Mesenchymal stem cell (in vitro differentiated cells and primary cell): ENCODE data around the gene KCNH3.
A peak's percentile ranks its signal among the peaks of the same experiment; 100 is the strongest.

Experiments
- DNase-seq: peaks from one replicate; pipeline ENCODE4 v3.0.0-alpha.2; 2013
- H2AFZ ChIP-seq: one replicate; pipeline ENCODE4 v1.6.1; 2013; ENCODE audit warnings: low read depth, mild to moderate bottlenecking, control low read depth, inconsistent platforms, low read length, moderate library complexity
- H2AK5ac ChIP-seq: 2 replicates; pipeline ENCODE4 v1.6.1; 2013; ENCODE audit warnings: low read length, moderate library complexity, mild to moderate bottlenecking, inconsistent platforms; ENCODE audit not compliant: severe bottlenecking
- H2BK120ac ChIP-seq: one replicate; pipeline ENCODE4 v1.6.1; 2013; ENCODE audit warnings: low read depth, mild to moderate bottlenecking, inconsistent platforms, low read length, moderate library complexity
- H2BK12ac ChIP-seq, 2 experiments: one replicate each; pipeline ENCODE4 v1.6.1; 2013; ENCODE audit warnings: inconsistent platforms in 2 of 2, low read length in 2 of 2, mild to moderate bottlenecking in 2 of 2, moderate library complexity in 2 of 2, control low read depth in 1 of 2
- H2BK15ac ChIP-seq: one replicate; pipeline ENCODE4 v1.6.1; 2013; ENCODE audit warnings: mild to moderate bottlenecking, low read depth, inconsistent platforms; ENCODE audit not compliant: poor library complexity, severe bottlenecking
- H2BK5ac ChIP-seq: 2 replicates; pipeline ENCODE4 v1.6.1; 2013; ENCODE audit warnings: low read depth, mild to moderate bottlenecking, low read length, control low read depth, inconsistent platforms; ENCODE audit not compliant: poor library complexity, severe bottlenecking
- H3K14ac ChIP-seq, 2 experiments: one replicate each; pipeline ENCODE4 v1.6.1; 2013; ENCODE audit warnings: inconsistent platforms in 2 of 2, low read length in 2 of 2, control low read depth in 1 of 2, mild to moderate bottlenecking in 1 of 2, moderate library complexity in 1 of 2
- H3K18ac ChIP-seq, 2 experiments: one replicate each; pipeline ENCODE4 v1.6.1; 2013; ENCODE audit warnings: inconsistent platforms in 2 of 2, low read length in 2 of 2, control low read depth in 1 of 2, low read depth in 1 of 2, mild to moderate bottlenecking in 1 of 2
- H3K23ac ChIP-seq, 2 experiments: one replicate each; pipeline ENCODE4 v1.6.1; 2013; ENCODE audit warnings: inconsistent platforms in 2 of 2, low read length in 2 of 2, mild to moderate bottlenecking in 2 of 2, moderate library complexity in 2 of 2, control low read depth in 1 of 2
- H3K27ac ChIP-seq: 2 replicates; pipeline ENCODE4 v1.5.1; 2013; ENCODE audit warnings: mild to moderate bottlenecking, moderate library complexity, low read length, control low read depth, inconsistent platforms; ENCODE audit not compliant: poor library complexity, severe bottlenecking
- H3K27me3 ChIP-seq, 2 experiments: 2 replicates each; pipeline versions ENCODE4 v1.6.1 to v1.7.0; 2013; ENCODE audit warnings: low read length in 2 of 2, mild to moderate bottlenecking in 2 of 2, moderate library complexity in 2 of 2, control low read depth in 1 of 2, inconsistent platforms in 1 of 2; ENCODE audit not compliant: control insufficient read depth in 1 of 2, insufficient read depth in 1 of 2
- H3K36me3 ChIP-seq, 2 experiments: 2 replicates each; pipeline versions ENCODE4 v1.6.1 to v1.7.0; 2013; ENCODE audit warnings: low read length in 2 of 2, control low read depth in 1 of 2, inconsistent platforms in 1 of 2, low read depth in 1 of 2, mild to moderate bottlenecking in 1 of 2; ENCODE audit not compliant: insufficient read depth in 2 of 2, control insufficient read depth in 1 of 2
- H3K4ac ChIP-seq, 2 experiments: one replicate each; pipeline ENCODE4 v1.6.1; 2013; ENCODE audit warnings: inconsistent platforms in 2 of 2, low read length in 2 of 2, mild to moderate bottlenecking in 2 of 2, moderate library complexity in 2 of 2, control low read depth in 1 of 2, low read depth in 1 of 2
- H3K4me1 ChIP-seq: 2 replicates; pipeline ENCODE4 v1.6.1; 2013; ENCODE audit warnings: low read depth, low read length, control low read depth; ENCODE audit not compliant: control insufficient read depth, insufficient read depth
- H3K4me2 ChIP-seq: 2 replicates; pipeline ENCODE4 v1.6.1; 2013; ENCODE audit warnings: low read length, mild to moderate bottlenecking, inconsistent platforms; ENCODE audit not compliant: poor library complexity, severe bottlenecking
- H3K4me3 ChIP-seq, 2 experiments: 2 replicates each; pipeline versions ENCODE4 v1.5.1 to v1.7.0; 2013; ENCODE audit warnings: low read length in 2 of 2, mild to moderate bottlenecking in 2 of 2, control low read depth in 1 of 2, low read depth in 1 of 2; ENCODE audit not compliant: insufficient read depth in 1 of 2
- H3K79me1 ChIP-seq: replicated peaks from 2 replicates; pipeline ENCODE4 v1.6.1; 2013; ENCODE audit warnings: mild to moderate bottlenecking, control low read depth, low read length, inconsistent platforms; ENCODE audit not compliant: poor library complexity, severe bottlenecking
- H3K9ac ChIP-seq: 2 replicates; pipeline ENCODE4 v1.7.0; 2013; ENCODE audit warnings: mild to moderate bottlenecking, low read length, moderate library complexity
- H3K9me3 ChIP-seq: 2 replicates; pipeline ENCODE4 v1.7.0; 2013; ENCODE audit warnings: mild to moderate bottlenecking, low read length; ENCODE audit not compliant: control insufficient read depth
- H4K8ac ChIP-seq: one replicate; pipeline ENCODE4 v1.6.1; 2013; ENCODE audit warnings: inconsistent platforms, mild to moderate bottlenecking, low read length, moderate library complexity
- H4K91ac ChIP-seq: one replicate; pipeline ENCODE4 v1.6.1; 2013; ENCODE audit warnings: mild to moderate bottlenecking, low read length, inconsistent platforms
- WGBS: methylation state at CpG from one replicate; pipeline ENCODE4 v1.1.7; 2013; ENCODE audit warnings: mixed read lengths; 5-methylcytosine and 5-hydroxymethylcytosine counted together

Gene KCNH3

DNA sequence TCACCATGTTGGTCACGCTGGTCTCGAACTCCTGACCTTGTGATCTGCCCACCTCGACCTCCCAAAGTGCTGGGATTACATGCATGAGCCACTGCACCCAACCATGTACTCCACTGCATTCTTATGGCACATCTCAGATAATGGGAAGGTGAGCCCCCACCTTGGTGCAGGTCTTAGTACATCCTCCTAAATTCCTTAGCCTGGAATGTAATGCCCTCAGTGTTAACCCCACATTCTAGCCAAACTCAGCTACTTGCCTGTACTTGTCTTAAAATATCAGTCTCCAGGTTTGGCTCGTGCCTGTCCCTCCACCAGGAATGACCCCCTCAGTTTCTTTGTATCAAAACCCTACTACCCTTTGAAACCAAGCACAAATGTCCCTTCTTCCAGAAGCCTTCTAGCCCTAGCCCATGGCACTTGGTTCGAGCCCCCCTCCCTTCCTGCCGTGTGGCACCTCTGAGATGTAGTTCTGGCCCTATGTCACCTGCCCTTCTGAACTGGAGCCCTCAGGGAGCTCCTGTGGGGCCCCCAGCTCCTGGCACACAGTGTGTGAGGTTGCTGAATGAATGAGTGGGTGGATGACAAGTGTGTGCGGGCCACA lies 8.4 kb downstream of the KCNH3 start:
- H3K4ac ChIP-seq = no peak overlapping the region
- H2BK5ac ChIP-seq = no peak overlapping the region
- H3K9ac ChIP-seq = no peak overlapping the region
- H2AFZ ChIP-seq = no peak overlapping the region
- no peak overlapping the region for H2BK12ac ChIP-seq
- no peak overlapping the region for H4K91ac ChIP-seq
- peaks cover 94 to 95% of the 10 kb centered on the region in 2 experiments for H3K27me3 ChIP-seq
- H3K9me3 ChIP-seq = no peaks in the 10 kb centered on the region
- H2AK5ac ChIP-seq = no peak overlapping the region
- no peak for DNase-seq
- H3K4me1 ChIP-seq = peaks cover 21% of the 10 kb centered on the region
- H3K36me3 ChIP-seq = no peaks in the 10 kb centered on the region
- 77% methylated on average over 6 of the region's 7 CpGs for WGBS
- no peak overlapping the region for H2BK15ac ChIP-seq
- H3K27ac ChIP-seq = no peak overlapping the region
- H3K14ac ChIP-seq = no peak overlapping the region
- H3K18ac ChIP-seq = no peak overlapping the region
- H3K79me1 ChIP-seq = no peaks in the 10 kb centered on the region
- H4K8ac ChIP-seq = no peak overlapping the region
- no peak overlapping the region for H3K4me2 ChIP-seq
- H2BK120ac ChIP-seq = no peak overlapping the region
- H3K4me3 ChIP-seq = no peak overlapping the region
- no peak overlapping the region for H3K23ac ChIP-seq

DNA sequence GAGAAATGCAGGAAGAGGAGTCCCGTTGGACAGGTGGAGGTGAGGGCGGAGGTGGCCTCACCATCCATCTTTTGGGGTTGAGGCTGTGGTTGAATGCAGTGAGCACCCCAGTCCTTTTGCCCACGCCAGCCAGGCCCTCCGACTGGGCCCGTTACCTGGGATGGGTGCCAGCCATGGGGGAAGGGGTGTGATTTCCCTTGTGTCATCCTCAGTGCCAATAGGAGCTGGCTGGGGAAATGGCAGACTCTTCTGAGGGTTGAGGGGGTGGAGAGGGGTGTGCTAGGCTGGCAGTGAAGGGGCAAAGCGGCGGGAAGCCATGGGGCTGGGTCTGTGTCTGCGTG lies 9.6 kb downstream of the KCNH3 start:
- Histone ChIP-seq H2AFZ (peak overlapping the region; percentile 64), H3K36me3 (no peaks in the 10 kb centered on the region), H3K27me3 (peaks cover 90 to 93% of the 10 kb centered on the region in 2 experiments), H4K8ac (no peak overlapping the region), H3K23ac (no peak overlapping the region), H4K91ac (no peak overlapping the region), H3K9me3 (no peaks in the 10 kb centered on the region), H2BK15ac (no peak overlapping the region), H2BK12ac (no peak overlapping the region), H2AK5ac (no peak overlapping the region), H3K4me1 (peaks cover 19% of the 10 kb centered on the region), H3K4me3 (peak overlapping the region in 1 of 2 experiments; percentile 66), H3K4ac (peak overlapping the region in 1 of 2 experiments; percentile 38), H2BK5ac (no peak overlapping the region), H3K14ac (peak overlapping the region in 1 of 2 experiments; percentile 72), H3K27ac (no peak overlapping the region), H2BK120ac (no peak overlapping the region), H3K4me2 (peak overlapping the region; percentile 59), H3K79me1 (no peaks in the 10 kb centered on the region), H3K18ac (peak overlapping the region in 1 of 2 experiments; percentile 51), H3K9ac (no peak overlapping the region)
- WGBS = 68% methylated on average over 8 of the region's 8 CpGs
- DNase-seq = no peak

DNA sequence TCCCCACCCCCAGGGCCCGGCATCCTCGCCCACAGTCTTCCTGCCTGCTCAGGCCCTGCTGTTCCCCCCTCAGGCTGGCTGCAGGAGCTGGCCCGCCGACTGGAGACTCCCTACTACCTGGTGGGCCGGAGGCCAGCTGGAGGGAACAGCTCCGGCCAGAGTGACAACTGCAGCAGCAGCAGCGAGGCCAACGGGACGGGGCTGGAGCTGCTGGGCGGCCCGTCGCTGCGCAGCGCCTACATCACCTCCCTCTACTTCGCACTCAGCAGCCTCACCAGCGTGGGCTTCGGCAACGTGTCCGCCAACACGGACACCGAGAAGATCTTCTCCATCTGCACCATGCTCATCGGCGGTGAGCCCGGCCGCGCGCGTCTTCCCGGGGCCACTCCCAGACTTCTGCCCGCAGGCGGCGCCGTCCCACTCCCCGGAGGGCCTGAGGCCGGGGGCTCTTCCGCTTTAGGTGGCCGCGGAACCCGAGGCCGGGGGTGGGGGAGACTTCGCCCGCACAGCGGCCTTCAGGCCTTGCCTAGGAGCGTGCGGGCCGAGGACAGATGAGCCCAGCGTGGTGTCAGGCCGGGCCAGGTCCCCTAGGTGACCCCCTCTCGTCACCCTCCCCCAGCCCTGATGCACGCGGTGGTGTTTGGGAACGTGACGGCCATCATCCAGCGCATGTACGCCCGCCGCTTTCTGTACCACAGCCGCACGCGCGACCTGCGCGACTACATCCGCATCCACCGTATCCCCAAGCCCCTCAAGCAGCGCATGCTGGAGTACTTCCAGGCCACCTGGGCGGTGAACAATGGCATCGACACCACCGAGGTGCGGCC lies 10.2 kb downstream of the KCNH3 start:
- Histone ChIP-seq H3K4ac (peak overlapping the region in 1 of 2 experiments; percentile 51), H2BK120ac (no peak overlapping the region), H4K91ac (peak overlapping the region; percentile 9), H3K4me2 (peak overlapping the region; percentile 59), H3K14ac (peak overlapping the region in 1 of 2 experiments; percentile 72), H3K36me3 (no peaks in the 10 kb centered on the region), H3K9ac (peak overlapping the region; percentile 8), H3K4me1 (peaks cover 16% of the 10 kb centered on the region), H2AK5ac (no peak overlapping the region), H3K18ac (peak overlapping the region in 1 of 2 experiments; percentile 51), H3K27me3 (peaks cover 84 to 91% of the 10 kb centered on the region in 2 experiments), H3K23ac (no peak overlapping the region), H3K9me3 (no peaks in the 10 kb centered on the region), H3K4me3 (peak overlapping the region; percentile 22 to 66), H2AFZ (peak overlapping the region; percentile 64), H4K8ac (peak overlapping the region; percentile 45), H3K79me1 (no peaks in the 10 kb centered on the region), H3K27ac (no peak overlapping the region), H2BK15ac (no peak overlapping the region), H2BK12ac (no peak overlapping the region), H2BK5ac (no peak overlapping the region)
- 11% methylated on average over 63 of the region's 70 CpGs for WGBS
- DNase-seq = peak; percentile 32
